ENCODE measurements around the gene EMC8. TPM values are rescaled to one million over a fixed set of nuclear protein-coding genes. Genes with fewer than 3 reads are reported as not detected.
A peak's percentile ranks its signal among the peaks of the same experiment; 100 is the strongest.

The EMC8 gene
- total and polyA plus RNA-seq, 2 donors from 2014 or later, result 20.9 to 24.7 TPM

GRCh38 chr16:85821390-85822135 is 22.2 kb upstream of the EMC8 start:
- no peak overlapping the region for H3K27ac ChIP-seq (ENCODE audit: low read depth in 2 of 2, low read length in 2 of 2)
- no peaks in the 10 kb centered on the region for H3K4me1 ChIP-seq (ENCODE audit: control insufficient read depth in 2 of 3, insufficient read depth in 2 of 3, low read depth in 1 of 3, low read length in 3 of 3)
- H3K9me3 ChIP-seq (ENCODE audit: control insufficient read depth in 2 of 3, insufficient read depth in 1 of 3, low read length in 3 of 3), result peaks cover 0 to 2% (median 0%) of the 10 kb centered on the region in 3 donors
- no peak overlapping the region for H3K9ac ChIP-seq (ENCODE audit: low read length in 3 of 3)
- peak; percentile 83 to 91 (median 88) for DNase-seq
- H3K4me3 ChIP-seq (ENCODE audit: low read length in 3 of 3), result no peak overlapping the region
- peak; percentile 92 for TF ChIP-seq CTCF (IDR thresholded peaks at IDR 0.05; ENCODE audit: borderline replicate concordance, extremely low read depth, insufficient read depth)
- intact Hi-C loops (cut with DNase I), result loop anchor here (5.0 to 10.0 kb wide), 2 partner anchors 166 to 193 kb away; no protein-coding TSS in a partner anchor
- FAIRE-seq, result no peak
- H3K27me3 ChIP-seq (ENCODE audit: control insufficient read depth, insufficient read depth, low read length), result peaks cover 3% of the 10 kb centered on the region
- no peaks in the 10 kb centered on the region for H3K36me3 ChIP-seq (ENCODE audit: control insufficient read depth in 2 of 3, insufficient read depth in 3 of 3, low read length in 3 of 3)

GRCh38 chr16:85820604-85821372 is 21.4 kb upstream of the EMC8 start:
- peak in 1 of 5 donors; percentile 51 for DNase-seq
- H3K9me3 ChIP-seq (ENCODE audit: control insufficient read depth in 2 of 3, insufficient read depth in 1 of 3, low read length in 3 of 3), result peaks cover 0 to 2% (median 0%) of the 10 kb centered on the region in 3 donors
- no peak overlapping the region for H3K27ac ChIP-seq (ENCODE audit: low read depth in 2 of 2, low read length in 2 of 2)
- intact Hi-C loops (cut with DNase I), result loop anchor here (5.0 to 10.0 kb wide), 2 partner anchors 167 to 194 kb away; no protein-coding TSS in a partner anchor
- H3K9ac ChIP-seq (ENCODE audit: low read length in 3 of 3), result no peak overlapping the region
- H3K4me1 ChIP-seq (ENCODE audit: control insufficient read depth in 2 of 3, insufficient read depth in 2 of 3, low read depth in 1 of 3, low read length in 3 of 3), result no peaks in the 10 kb centered on the region
- H3K27me3 ChIP-seq (ENCODE audit: control insufficient read depth, insufficient read depth, low read length), result peaks cover 3% of the 10 kb centered on the region
- H3K4me3 ChIP-seq (ENCODE audit: low read length in 3 of 3), result no peak overlapping the region
- no peak for FAIRE-seq
- no peak for TF ChIP-seq CTCF (IDR thresholded peaks at IDR 0.05; ENCODE audit: borderline replicate concordance, extremely low read depth, insufficient read depth)
- H3K36me3 ChIP-seq (ENCODE audit: control insufficient read depth in 2 of 3, insufficient read depth in 3 of 3, low read length in 3 of 3), result no peaks in the 10 kb centered on the region

DNA sequence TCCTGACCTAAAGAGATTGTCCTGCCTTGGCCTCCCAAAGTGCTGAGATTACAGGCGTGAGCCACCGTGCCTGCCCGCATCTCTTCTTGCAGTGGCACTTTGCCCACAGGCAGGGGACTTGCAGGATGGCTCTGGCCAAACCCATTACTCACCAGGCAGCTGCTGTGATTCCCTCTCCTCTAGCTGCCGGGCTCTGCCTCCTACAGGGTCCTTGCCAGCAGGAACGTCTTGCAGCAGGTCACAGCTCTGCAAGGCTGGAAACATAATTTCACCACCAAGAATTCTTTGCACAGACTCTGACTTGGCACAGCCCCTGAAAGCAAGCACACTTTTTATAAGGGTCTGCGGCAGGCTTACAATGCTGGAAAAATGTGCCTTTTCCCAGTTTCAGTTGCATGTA is 20.4 kb upstream of the EMC8 start:
- H3K36me3 ChIP-seq (ENCODE audit: control insufficient read depth in 2 of 3, insufficient read depth in 3 of 3, low read length in 3 of 3), result no peaks in the 10 kb centered on the region
- no peaks in the 10 kb centered on the region for H3K4me1 ChIP-seq (ENCODE audit: control insufficient read depth in 2 of 3, insufficient read depth in 2 of 3, low read depth in 1 of 3, low read length in 3 of 3)
- TF ChIP-seq CTCF (IDR thresholded peaks at IDR 0.05; ENCODE audit: borderline replicate concordance, extremely low read depth, insufficient read depth), result no peak
- H3K9me3 ChIP-seq (ENCODE audit: control insufficient read depth in 2 of 3, insufficient read depth in 1 of 3, low read length in 3 of 3), result peaks cover 0 to 2% (median 0%) of the 10 kb centered on the region in 3 donors
- H3K4me3 ChIP-seq (ENCODE audit: low read length in 3 of 3), result no peak overlapping the region
- no peak overlapping the region for H3K27ac ChIP-seq (ENCODE audit: low read depth in 2 of 2, low read length in 2 of 2)
- FAIRE-seq (no peak), DNase-seq (peak in 1 of 5 donors; percentile 62)
- H3K9ac ChIP-seq (ENCODE audit: low read length in 3 of 3), result no peak overlapping the region
- intact Hi-C loops (cut with DNase I), result loop anchor here (5.0 to 10.0 kb wide), 3 partner anchors 168 to 695 kb away; partner anchors contain the start of gene FOXF1
- H3K27me3 ChIP-seq (ENCODE audit: control insufficient read depth, insufficient read depth, low read length), result peaks cover 3% of the 10 kb centered on the region

Data from kidney (tissue), 14 donors.